Upper lobe of right lung (tissue), 1 donor: ENCODE measurements around the gene USP20. TPM values are rescaled to one million over a fixed set of nuclear protein-coding genes. Genes with fewer than 3 reads are reported as not detected.
A peak's percentile ranks its signal among the peaks of the same experiment; 100 is the strongest.

Source experiments
- ATAC-seq: fragments of 200-7000 bp; cut with Tn5 transposase; one replicate; pipeline ENCODE4 v1.9.1; 2020; ENCODE audit warnings: mild to moderate bottlenecking, moderate library complexity
- DNase-seq: peaks from one replicate; pipeline ENCODE4 v3.0.0-alpha.2; 2020
- H3K27ac ChIP-seq: fragments of 200-600 bp; one replicate; pipeline ENCODE4 v1.8.0; 2022
- H3K27me3 ChIP-seq: fragments of 200-600 bp; one replicate; pipeline ENCODE4 v1.8.0; 2022; ENCODE audit warnings: mild to moderate bottlenecking
- H3K36me3 ChIP-seq: fragments of 200-600 bp; one replicate; pipeline ENCODE4 v1.8.0; 2022
- H3K4me1 ChIP-seq: fragments of 200-600 bp; one replicate; pipeline ENCODE4 v1.8.0; 2022
- H3K4me3 ChIP-seq: fragments of 200-600 bp; one replicate; pipeline ENCODE4 v1.8.0; 2022; ENCODE audit warnings: mild to moderate bottlenecking
- H3K9me3 ChIP-seq: fragments of 200-600 bp; one replicate; pipeline ENCODE4 v1.8.0; 2022
- CTCF ChIP-seq: fragments of 200-600 bp; IDR thresholded peaks from one replicate; pipeline ENCODE4 v1.8.0; 2022; ENCODE audit warnings: antibody characterized with exemption
- intact Hi-C: fragments of 100-400 bp; cut with DNase I; formaldehyde crosslinking; loops from one replicate; pipeline ENCODE4 v1.11.0; 2022
- total RNA-seq: library from RNA; stranded (reverse); fragmentation: NEBNext Ultra II Directional; extraction: Animal tissue kit (Norgen Biotek cat#: 25700); gene quantifications from one replicate; pipeline ENCODE4 v1.2.1, GENCODE V29; 2021
- donor health status: DM: no; HTN: yes; CAD: no; lungs with severe emphysema.

USP20 gene
- total RNA-seq, 1 donor from 2014 or later: 21.4 TPM

- Histone ChIP-seq H3K9me3 (no peaks in the 10 kb centered on the region), H3K27ac (no peak overlapping the region), H3K27me3 (no peaks in the 10 kb centered on the region), H3K36me3 (peaks cover 53% of the 10 kb centered on the region), H3K4me3 (no peak overlapping the region), H3K4me1 (peaks cover 20% of the 10 kb centered on the region)
- ATAC-seq: no peak
- intact Hi-C loops: no loop called here
- DNase-seq: no peak
- no peak for TF ChIP-seq CTCF
Measured at GRCh38 chr9:129832982-129833381, 2.3 kb upstream of the USP20 start.

GRCh38 chr9:129834489-129835127 lies 650 bp upstream of the USP20 start:
- TF ChIP-seq CTCF: no peak
- peak overlapping the region; percentile 90 for H3K27ac ChIP-seq
- ATAC-seq: peak; percentile 16
- no peaks in the 10 kb centered on the region for H3K9me3 ChIP-seq
- intact Hi-C loops: no loop called here
- peak overlapping the region; percentile 79 for H3K4me3 ChIP-seq
- DNase-seq: no peak
- H3K4me1 ChIP-seq: peaks cover 20% of the 10 kb centered on the region
- no peaks in the 10 kb centered on the region for H3K27me3 ChIP-seq
- peaks cover 37% of the 10 kb centered on the region for H3K36me3 ChIP-seq

GRCh38 chr9:129835860-129836223 lies 584 bp downstream of the USP20 start:
- no peak for DNase-seq
- TF ChIP-seq CTCF: no peak
- Histone ChIP-seq H3K27ac (peak overlapping the region; percentile 90), H3K4me1 (peaks cover 20% of the 10 kb centered on the region), H3K27me3 (no peaks in the 10 kb centered on the region), H3K4me3 (peak overlapping the region; percentile 79), H3K9me3 (no peaks in the 10 kb centered on the region), H3K36me3 (peaks cover 25% of the 10 kb centered on the region)
- intact Hi-C loops: no loop called here
- ATAC-seq: no peak

GRCh38 chr9:129836311-129837007 lies 1.2 kb downstream of the USP20 start:
- Histone ChIP-seq H3K9me3 (no peaks in the 10 kb centered on the region), H3K27ac (no peak overlapping the region), H3K36me3 (peaks cover 19% of the 10 kb centered on the region), H3K4me3 (peak overlapping the region; percentile 79), H3K4me1 (peaks cover 20% of the 10 kb centered on the region), H3K27me3 (no peaks in the 10 kb centered on the region)
- no peak for ATAC-seq
- intact Hi-C loops: no loop called here
- no peak for DNase-seq
- TF ChIP-seq CTCF: no peak

- peaks cover 17% of the 10 kb centered on the region for H3K4me1 ChIP-seq
- ATAC-seq: no peak
- no peak for TF ChIP-seq CTCF
Measured at GRCh38 chr9:129838707-129839259, 3.5 kb downstream of the USP20 start.

More at GRCh38 chr9:129838707-129839259, 3.5 kb downstream of the USP20 start:
- Histone ChIP-seq H3K4me3 (no peak overlapping the region), H3K27me3 (no peaks in the 10 kb centered on the region), H3K36me3 (no peaks in the 10 kb centered on the region), H3K9me3 (no peaks in the 10 kb centered on the region), H3K27ac (no peak overlapping the region)
- intact Hi-C loops: no loop called here
- no peak for DNase-seq
